ENCODE measurements around the gene IRX6.

The IRX6 gene

GRCh38 chr16:55328611-55329569 is 4.9 kb downstream of the IRX6 start:
- no peaks in the 10 kb centered on the region for H3K9me3 ChIP-seq (ENCODE audit: insufficient read depth, low read length, severe bottlenecking)

GRCh38 chr16:55329791-55330428 is 5.9 kb downstream of the IRX6 start:
- no peak overlapping the region for H3K27ac ChIP-seq (ENCODE audit: low read length)
- H3K27me3 ChIP-seq (ENCODE audit: insufficient read depth, low read length, poor library complexity) = no peaks in the 10 kb centered on the region
- no peaks in the 10 kb centered on the region for H3K79me2 ChIP-seq (ENCODE audit: insufficient read depth, low read length)
- no peak for ATAC-seq (ENCODE audit: insufficient read depth, low read depth)
- DNase-seq = no peak
- no peaks in the 10 kb centered on the region for H3K4me1 ChIP-seq (ENCODE audit: insufficient read depth, low read length)
- no peak overlapping the region for H2AFZ ChIP-seq (ENCODE audit: low read depth, low read length)
- H3K36me3 ChIP-seq (ENCODE audit: insufficient read depth, low read length) = no peaks in the 10 kb centered on the region
- no peak overlapping the region for H3K9ac ChIP-seq (ENCODE audit: low read depth, low read length)
- no peak overlapping the region for H3K4me2 ChIP-seq (ENCODE audit: insufficient read depth, low read length)
- TF ChIP-seq EZH2 (IDR thresholded peaks at IDR 0.05; ENCODE audit: borderline replicate concordance, low read depth, low read length, severe bottlenecking) = no peak
- TF ChIP-seq CTCF (IDR thresholded peaks at IDR 0.05; ENCODE audit: borderline replicate concordance, extremely low read depth, low read length, poor library complexity, severe bottlenecking) = no peak
- H3K4me3 ChIP-seq (ENCODE audit: low read depth in 1 of 2, low read length in 2 of 2) = no peak overlapping the region
- H4K20me1 ChIP-seq (ENCODE audit: insufficient read depth, low read length) = no peaks in the 10 kb centered on the region
- no peaks in the 10 kb centered on the region for H3K9me3 ChIP-seq (ENCODE audit: insufficient read depth, low read length, severe bottlenecking)

More at GRCh38 chr16:55328611-55329569, 4.9 kb downstream of the IRX6 start:
- Histone ChIP-seq H3K4me3 (ENCODE audit: low read depth in 1 of 2, low read length in 2 of 2) (no peak overlapping the region), H3K27me3 (ENCODE audit: insufficient read depth, low read length, poor library complexity) (no peaks in the 10 kb centered on the region), H3K4me1 (ENCODE audit: insufficient read depth, low read length) (no peaks in the 10 kb centered on the region), H3K36me3 (ENCODE audit: insufficient read depth, low read length) (no peaks in the 10 kb centered on the region), H2AFZ (ENCODE audit: low read depth, low read length) (no peak overlapping the region), H4K20me1 (ENCODE audit: insufficient read depth, low read length) (no peaks in the 10 kb centered on the region), H3K4me2 (ENCODE audit: insufficient read depth, low read length) (no peak overlapping the region), H3K79me2 (ENCODE audit: insufficient read depth, low read length) (no peaks in the 10 kb centered on the region), H3K27ac (ENCODE audit: low read length) (no peak overlapping the region), H3K9ac (ENCODE audit: low read depth, low read length) (no peak overlapping the region)
- no peak for TF ChIP-seq CTCF (IDR thresholded peaks at IDR 0.05; ENCODE audit: borderline replicate concordance, extremely low read depth, low read length, poor library complexity, severe bottlenecking)
- no peak for TF ChIP-seq EZH2 (IDR thresholded peaks at IDR 0.05; ENCODE audit: borderline replicate concordance, low read depth, low read length, severe bottlenecking)
- no peak for DNase-seq
- no peak for ATAC-seq (ENCODE audit: insufficient read depth, low read depth)

- Histone ChIP-seq H2AFZ (ENCODE audit: low read depth, low read length) (no peak overlapping the region), H3K79me2 (ENCODE audit: insufficient read depth, low read length) (no peaks in the 10 kb centered on the region), H3K4me3 (ENCODE audit: low read depth in 1 of 2, low read length in 2 of 2) (no peak overlapping the region), H3K4me2 (ENCODE audit: insufficient read depth, low read length) (no peak overlapping the region), H3K9ac (ENCODE audit: low read depth, low read length) (no peak overlapping the region), H3K4me1 (ENCODE audit: insufficient read depth, low read length) (no peaks in the 10 kb centered on the region), H3K27ac (ENCODE audit: low read length) (no peak overlapping the region), H4K20me1 (ENCODE audit: insufficient read depth, low read length) (no peaks in the 10 kb centered on the region), H3K9me3 (ENCODE audit: insufficient read depth, low read length, severe bottlenecking) (no peaks in the 10 kb centered on the region), H3K27me3 (ENCODE audit: insufficient read depth, low read length, poor library complexity) (no peaks in the 10 kb centered on the region), H3K36me3 (ENCODE audit: insufficient read depth, low read length) (no peaks in the 10 kb centered on the region)
- TF ChIP-seq CTCF (IDR thresholded peaks at IDR 0.05; ENCODE audit: borderline replicate concordance, extremely low read depth, low read length, poor library complexity, severe bottlenecking) = no peak
- no peak for TF ChIP-seq EZH2 (IDR thresholded peaks at IDR 0.05; ENCODE audit: borderline replicate concordance, low read depth, low read length, severe bottlenecking)
- DNase-seq = no peak
- no peak for ATAC-seq (ENCODE audit: insufficient read depth, low read depth)
Measured at GRCh38 chr16:55330781-55331647, 7.0 kb downstream of the IRX6 start.
